ENCODE measurements around the gene RCE1.
"Not testable (repeated sequence)": the region's sequence is repeated elsewhere in the genome, so short reads cannot be mapped to it uniquely, and the experiment has no call there.

The RCE1 gene, protein sequence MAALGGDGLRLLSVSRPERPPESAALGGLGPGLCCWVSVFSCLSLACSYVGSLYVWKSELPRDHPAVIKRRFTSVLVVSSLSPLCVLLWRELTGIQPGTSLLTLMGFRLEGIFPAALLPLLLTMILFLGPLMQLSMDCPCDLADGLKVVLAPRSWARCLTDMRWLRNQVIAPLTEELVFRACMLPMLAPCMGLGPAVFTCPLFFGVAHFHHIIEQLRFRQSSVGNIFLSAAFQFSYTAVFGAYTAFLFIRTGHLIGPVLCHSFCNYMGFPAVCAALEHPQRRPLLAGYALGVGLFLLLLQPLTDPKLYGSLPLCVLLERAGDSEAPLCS

GRCh38 chr11:66842896-66843775 is at the start of gene RCE1:
Gene RCE1, plus strand, starts transcription at chr11:66843441. Its CDS starts 15 bp downstream, at chr11:66843456.
- peak; percentile 96 for DNase-seq

GRCh38 chr11:66799815-66800214 is 43.4 kb upstream of the RCE1 start:
- not testable (repeated sequence) for DNase-seq

DNA sequence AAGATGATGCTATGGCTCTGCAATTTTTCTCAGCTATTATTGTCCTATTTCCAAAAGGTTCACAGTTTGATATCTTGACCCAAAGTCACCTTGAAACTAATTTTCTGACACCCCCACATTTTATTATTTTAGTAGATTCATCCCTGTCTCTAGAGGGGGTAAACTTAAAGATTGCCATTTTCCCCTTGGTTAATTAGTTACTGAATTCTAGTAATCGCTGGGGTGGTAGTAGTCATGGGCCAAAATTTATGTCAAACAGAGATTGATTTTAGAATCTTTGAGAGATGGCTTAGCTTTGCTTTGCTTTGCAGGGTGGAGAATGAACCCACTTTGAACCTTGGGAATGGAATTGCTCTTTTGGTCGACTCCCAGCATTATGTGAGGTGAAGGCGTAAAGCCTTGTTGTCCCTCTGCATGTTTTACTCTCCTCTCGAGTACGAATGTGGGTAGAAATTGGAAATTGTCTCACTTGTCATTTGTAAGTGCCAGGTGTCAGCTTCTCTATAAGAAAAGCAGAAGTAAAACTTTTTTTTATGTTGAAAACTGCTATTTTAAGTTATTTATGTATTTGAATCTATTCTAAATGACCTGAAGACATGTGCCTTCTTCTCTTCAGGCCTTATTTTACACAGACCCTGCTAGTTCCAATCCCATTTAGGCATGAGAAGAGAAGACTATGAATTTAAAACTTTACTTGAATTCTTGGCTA is 42.4 kb upstream of the RCE1 start:
- no peak for DNase-seq

GRCh38 chr11:66809592-66809991 is 33.6 kb upstream of the RCE1 start:
- no peak for DNase-seq

GRCh38 chr11:66810576-66811185 is 32.6 kb upstream of the RCE1 start:
- DNase-seq = no peak

DNA sequence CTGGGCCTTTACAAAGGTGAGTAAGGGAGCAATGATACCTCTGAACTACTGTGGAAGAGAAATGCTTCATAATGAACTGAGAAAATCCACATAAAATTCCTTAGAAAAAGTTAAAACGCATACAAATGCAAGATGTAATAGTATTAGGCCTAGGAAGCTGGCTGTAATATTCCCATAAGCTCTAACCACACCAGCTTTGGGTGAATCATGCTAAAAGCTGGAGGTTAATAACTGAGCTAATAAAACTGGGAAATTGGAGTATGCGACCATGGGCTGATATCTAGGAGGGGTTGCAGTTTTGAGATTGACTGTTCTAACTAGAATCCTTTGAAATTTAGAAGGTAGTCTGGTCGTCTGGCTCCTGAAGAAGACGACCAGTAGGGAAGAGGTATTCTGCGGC is 28.6 kb upstream of the RCE1 start:
- no peak for DNase-seq

GRCh38 chr11:66815646-66816045 is 27.6 kb upstream of the RCE1 start:
- DNase-seq = no peak

DNA sequence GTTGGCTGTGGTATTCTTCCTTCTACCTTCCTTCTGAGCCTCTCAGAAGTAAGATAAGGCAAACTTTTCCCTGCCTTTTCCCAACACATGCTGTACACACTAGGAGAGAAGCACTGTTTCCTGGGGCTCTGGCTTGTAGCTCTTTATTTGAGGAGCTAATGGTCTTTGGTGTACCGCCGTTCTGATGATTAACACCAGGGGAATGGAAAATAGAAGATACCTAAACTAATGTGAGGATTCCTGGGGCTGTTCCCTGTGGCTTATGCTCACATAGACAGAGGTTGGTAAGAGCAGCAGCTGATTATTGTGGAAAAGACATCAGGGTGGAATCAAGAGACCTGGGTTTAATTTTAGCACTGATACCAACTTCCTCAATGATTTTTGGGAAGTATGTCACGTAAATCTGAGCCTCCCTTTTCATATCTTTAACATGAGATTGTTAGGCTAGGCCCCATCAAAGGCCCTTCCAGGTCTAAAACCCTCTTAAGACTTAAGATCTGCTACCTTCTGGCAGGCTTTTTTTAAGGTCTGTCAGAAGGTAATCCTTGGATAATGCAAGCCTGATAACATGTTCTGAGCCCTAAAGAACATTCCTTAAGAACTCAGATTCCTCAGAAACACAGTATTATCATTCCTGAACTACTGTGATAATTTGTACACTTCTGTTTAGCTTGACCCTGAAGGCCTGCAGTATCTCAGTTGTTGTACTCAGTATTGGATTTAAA is 24.8 kb upstream of the RCE1 start:
- DNase-seq = no peak

DNA sequence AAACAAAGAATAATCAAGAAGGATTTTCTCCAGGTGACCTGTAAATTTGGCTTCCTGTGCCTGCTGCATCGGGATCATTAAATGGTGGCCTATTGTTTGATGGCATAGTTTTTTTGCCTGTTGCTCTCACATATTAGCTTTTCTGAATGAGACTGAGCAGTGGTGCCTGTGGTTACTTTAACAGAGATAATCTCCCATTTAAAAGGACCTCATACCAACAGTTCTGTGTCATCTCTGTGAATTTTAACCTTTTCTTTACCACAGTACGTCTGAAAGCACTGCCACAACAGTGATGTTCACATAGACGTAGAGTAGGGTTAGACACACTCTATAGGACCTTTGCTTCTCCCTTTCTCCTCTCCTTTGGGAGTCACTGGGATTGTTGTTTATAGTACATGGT is 22.9 kb upstream of the RCE1 start:
- no peak for DNase-seq

- DNase-seq = no peak
Measured at GRCh38 chr11:66820901-66821300, 22.3 kb upstream of the RCE1 start.

- DNase-seq = no peak
Measured at GRCh38 chr11:66823700-66824099, 19.5 kb upstream of the RCE1 start.

- DNase-seq = not testable (repeated sequence)
Measured at GRCh38 chr11:66824573-66824972, 18.7 kb upstream of the RCE1 start.

- no peak for DNase-seq
Measured at GRCh38 chr11:66834539-66834845, 8.7 kb upstream of the RCE1 start.

DNA sequence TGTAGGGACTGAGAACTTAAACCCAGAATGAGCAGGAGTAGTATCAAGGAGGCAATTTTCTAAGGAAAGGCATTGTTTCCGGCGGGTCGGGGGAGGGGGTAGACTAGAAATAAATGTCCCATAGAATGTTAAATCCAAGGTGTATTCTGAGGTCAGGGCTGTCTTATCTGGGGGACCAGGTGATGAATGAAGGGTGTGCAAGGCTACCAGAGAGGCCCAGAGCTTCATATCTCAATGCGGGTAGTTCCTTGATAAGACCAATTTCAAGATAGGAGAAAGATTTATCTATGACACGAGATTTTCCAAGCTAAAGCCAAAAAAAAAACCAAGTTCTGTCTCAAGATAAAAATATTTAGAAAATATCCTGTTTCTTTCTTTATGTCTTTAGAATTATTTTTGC is 8.3 kb upstream of the RCE1 start:
- no peak for DNase-seq

DNA sequence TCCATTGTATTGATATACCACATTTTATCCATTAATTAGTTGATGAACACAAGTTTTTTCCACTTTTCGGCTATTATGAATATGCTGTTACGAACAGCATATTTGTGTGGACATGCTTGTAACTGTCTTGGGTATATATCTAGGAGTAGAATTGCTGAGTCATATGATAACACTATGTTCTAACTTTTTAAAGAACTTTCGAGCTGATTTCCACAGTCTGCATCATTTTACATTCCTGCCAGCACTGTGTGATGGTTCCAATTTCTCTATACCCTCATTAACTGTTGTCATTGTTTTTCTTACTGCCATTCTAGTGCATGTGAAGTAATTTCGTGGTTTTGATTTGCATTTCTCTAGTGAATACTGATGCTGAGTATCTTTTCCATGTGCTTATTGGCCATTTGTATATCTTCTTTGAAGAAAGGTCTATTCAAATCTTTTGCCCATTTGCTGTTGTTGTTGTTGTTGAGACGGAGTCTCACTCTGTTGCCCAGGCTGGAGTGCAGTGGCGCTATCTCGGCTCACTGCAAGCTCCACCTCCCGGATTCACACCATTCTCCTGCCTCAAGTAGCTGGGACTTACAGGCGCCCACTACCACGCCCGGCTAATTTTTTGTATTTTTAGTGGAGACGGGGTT is 7.4 kb upstream of the RCE1 start:
- no peak for DNase-seq

DNA sequence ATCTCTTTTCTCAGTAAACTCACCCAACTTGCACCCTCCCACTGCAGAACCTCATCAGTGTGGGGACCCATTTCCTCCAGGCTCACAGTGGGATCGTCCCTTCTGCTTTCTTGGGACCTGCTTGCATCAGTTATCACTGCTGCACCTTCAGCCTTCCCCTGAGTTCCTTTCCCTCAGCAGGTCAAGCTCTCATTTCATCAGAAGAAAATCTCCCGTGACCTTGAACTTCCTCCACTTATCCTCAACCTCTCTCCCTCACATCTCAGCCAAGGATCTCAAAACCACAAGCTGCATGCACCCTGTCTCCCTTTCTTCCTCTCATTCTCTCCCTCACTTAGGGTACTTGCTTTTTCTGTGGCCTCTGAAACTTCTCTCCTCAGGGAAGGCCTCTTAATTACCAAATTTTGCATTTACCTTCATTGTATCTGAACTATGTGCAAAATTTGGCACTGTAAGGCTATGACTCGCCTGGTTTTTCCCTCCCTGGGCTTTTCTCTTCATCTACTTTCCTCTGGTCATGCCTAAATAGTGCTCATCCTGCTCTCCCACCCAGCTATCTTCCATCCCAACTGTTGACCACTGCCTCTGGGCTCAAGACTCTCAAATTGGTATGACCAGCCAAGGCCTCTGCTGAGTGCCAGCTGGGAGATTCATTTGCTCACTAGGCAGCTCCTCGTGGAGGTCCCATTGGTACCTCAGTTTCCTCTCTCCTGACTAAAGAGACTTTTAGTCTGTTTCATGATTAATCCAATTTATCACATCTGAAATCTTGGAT is 2.7 kb upstream of the RCE1 start:
- DNase-seq = no peak

GRCh38 chr11:66841861-66842260 is 1.4 kb upstream of the RCE1 start:
- no peak for DNase-seq

GRCh38 chr11:66842501-66842895 is 743 bp upstream of the RCE1 start:
- no peak for DNase-seq

DNA sequence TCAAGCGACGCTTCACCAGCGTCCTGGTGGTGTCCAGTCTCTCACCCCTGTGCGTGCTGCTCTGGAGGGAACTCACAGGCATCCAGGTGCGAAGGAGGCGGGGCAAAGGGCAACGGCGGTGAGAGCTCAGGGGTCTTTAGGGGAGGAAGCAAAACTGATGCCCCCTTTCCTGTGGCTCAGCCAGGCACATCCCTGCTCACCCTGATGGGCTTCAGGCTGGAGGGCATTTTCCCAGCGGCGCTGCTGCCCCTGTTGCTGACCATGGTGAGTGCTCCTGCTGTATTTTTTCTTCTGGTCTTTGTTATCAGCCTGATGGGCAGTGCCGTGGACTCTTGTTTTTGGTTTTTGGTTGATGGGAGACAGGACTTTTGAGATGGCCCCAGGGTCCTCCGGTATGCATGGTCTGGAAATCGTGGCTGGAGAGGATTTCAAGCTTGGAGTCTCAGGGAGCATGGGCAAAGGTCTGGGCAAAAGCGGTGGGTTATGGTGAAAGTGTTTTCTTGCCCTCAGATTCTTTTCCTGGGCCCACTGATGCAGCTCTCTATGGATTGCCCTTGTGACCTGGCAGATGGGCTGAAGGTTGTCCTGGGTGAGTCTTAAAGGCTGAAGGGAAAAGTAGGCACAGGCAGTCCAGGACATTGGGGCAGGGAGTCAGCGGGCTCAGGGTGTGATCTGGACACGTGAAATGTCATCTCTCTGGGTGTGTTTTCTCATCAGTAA is 695 bp downstream of the RCE1 start:
- no peak for DNase-seq

DNA sequence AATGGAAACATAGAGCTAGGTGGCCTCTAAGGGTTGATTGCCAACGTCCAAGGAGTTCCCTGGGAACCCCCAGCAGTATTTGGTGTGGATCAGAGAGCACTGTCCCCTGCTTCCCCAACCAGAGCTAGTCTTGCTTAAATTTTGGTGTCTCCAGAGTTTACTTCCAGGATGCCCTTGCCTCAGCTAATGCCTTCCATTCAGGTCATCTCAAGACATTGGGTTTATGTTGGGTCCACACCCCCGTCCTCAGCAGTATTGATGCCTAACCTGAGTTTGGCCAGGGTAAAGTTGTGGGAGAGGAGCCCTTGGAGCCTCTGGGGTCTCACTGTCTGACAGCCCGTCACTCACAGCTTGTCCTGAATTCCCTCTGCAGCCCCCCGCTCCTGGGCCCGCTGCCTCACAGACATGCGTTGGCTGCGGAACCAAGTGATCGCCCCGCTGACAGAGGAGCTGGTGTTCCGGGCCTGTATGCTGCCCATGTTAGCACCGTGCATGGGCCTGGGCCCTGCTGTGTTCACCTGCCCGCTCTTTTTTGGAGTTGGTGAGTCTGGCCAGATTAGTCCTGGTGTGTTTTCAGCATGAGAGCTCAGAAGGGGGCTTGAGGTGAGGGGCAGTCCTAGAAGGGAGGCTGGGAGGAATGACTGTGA is 1.4 kb downstream of the RCE1 start:
- DNase-seq = no peak

Measured in KG1 (cell line).